HG02981 (cell line): ENCODE measurements around the gene HOXD12.

Experiments used
- ATAC-seq: cut with Tn5 transposase; IDR thresholded peaks from one replicate; pipeline ENCODE4 v1.9.1; 2021; ENCODE audit warnings: mild to moderate bottlenecking, moderate library complexity; ENCODE audit not compliant: unreplicated experiment

HOXD12 gene

DNA sequence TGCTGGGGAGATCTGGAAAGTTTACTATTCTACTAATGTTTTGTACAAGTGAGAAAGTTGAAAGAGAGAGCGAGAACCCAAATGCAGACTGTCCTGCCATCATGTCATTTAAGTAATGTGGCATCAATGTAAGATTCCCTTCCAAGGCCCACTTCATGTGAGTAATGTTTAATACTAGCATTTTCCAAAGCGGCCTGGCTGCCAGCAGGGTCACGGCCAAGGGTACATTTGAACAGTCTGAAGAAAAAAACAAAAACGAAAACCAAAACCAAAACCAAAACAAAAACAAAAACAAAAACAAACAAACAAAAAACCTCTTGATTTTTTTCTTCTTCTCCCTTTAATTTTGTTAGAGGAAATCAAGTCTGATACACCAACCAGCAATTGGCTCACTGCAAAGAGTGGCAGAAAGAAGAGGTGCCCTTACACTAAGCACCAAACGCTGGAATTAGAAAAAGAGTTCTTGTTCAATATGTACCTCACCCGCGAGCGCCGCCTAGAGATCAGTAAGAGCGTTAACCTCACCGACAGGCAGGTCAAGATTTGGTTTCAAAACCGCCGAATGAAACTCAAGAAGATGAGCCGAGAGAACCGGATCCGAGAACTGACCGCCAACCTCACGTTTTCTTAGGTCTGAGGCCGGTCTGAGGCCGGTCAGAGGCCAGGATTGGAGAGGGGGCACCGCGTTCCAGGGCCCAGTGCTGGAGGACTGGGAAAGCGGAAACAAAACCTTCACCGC, 19.2 kb downstream of the HOXD12 start:
- ATAC-seq, result no peak

DNA sequence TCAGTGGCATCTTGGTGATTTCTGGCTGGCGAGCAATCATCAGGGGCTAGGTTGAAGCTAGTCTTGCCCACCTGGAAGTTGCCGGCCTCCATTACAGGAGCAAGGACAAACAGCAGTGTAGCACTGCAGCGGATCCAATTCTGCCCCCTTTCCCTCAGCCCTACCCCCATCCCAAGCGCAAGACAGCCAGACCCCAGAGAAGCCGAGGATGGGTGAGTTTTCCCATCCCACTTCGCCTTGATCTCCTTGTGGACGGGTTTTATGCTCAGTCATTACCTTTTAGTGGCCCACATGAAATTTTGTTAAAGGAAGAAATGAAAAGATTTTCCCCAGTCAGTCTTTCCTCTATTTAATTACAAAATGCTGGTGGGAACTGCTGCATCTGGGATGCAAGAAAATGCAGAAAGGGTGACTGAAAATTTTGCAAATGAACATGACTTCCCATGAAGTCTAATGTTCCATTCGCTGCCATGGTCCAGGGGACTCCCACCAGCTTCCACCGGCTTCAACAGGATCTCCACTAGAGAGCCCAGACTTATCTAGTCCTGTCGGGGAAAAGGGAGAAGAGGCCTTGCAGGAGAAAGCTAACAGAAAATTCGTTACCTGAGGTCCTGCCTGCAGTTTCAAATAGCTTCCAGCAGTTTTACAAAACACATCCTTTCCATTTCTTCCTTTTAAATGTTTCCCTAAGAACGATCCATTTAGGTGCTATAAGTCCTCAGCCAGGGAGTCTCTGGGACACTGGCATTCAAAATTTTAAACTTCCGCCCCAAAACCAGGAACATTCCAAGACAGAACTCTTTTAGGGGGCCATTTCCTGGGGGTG, 21.0 kb downstream of the HOXD12 start:
- ATAC-seq, result no peak

DNA sequence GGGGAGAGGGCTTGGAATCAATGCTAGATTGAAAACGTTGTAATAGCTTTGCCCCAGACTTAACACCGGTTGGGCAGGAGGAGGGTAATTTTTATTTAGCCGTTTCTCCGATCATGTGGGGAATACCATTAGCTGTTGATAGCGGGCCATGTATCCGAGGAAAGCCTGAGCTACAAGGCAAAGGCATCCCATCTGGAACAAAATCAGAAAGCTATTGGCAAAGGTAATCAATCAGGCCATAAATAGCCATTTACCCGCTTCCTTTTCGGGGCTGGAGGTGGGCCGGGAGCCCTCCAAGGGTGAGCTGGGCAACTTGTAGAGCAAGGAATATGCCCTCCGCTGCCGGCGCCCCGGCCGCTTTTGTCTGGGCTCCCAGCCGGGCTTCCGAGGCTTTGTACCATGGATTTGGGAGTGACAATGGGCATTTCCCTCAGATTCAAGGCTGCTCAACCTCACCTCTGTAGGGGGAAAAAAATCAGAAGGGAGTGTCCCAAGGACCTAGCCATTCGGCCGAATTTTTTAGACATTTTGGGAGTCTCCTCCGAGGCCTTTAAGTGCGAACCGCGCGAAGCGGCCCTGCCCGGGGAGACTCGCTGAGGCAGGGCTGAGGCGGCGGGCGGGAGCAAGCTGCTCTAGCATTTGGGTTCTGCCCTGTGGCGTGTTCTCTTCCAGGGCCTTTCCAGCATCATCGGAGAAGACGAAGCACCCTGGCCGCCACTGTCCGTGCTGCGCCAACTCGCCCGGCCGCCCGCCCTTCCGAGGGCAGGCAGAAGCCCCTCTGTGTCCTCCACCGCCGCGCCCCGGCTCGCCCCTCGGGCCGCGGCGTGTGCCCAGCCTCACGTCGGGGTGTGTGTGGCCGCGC, 21.8 kb downstream of the HOXD12 start:
- no peak for ATAC-seq

DNA sequence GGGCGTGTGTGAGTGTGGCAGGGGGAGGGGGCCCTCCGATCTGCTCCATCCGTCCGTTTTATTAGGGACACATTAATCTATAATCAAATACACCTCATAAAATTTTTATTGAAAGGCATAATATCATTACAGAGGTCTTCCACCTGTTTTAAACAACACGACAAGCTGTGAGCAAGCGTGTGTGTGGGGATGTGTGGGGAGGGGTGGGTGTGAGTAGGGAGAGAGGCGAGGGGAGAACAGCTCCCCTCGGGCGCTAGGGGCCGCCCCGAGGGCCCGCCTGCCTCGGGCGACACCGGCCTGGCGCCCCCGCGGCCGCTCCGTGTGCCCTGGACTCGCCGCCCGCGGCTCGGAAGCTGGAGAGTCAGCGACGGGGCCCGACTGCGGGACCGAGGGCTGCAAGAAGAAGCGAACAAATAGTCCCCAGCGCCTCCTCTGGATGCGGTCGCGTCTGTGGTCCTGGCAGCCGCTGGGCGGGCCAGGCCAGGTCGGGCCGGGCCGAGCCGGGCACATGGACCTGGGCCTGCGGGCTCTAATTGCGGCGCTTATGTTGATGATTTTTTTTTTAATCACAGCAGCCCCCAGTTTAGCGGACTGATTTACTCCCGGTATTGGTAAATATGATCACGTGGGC, 22.6 kb downstream of the HOXD12 start:
- ATAC-seq, result no peak

DNA sequence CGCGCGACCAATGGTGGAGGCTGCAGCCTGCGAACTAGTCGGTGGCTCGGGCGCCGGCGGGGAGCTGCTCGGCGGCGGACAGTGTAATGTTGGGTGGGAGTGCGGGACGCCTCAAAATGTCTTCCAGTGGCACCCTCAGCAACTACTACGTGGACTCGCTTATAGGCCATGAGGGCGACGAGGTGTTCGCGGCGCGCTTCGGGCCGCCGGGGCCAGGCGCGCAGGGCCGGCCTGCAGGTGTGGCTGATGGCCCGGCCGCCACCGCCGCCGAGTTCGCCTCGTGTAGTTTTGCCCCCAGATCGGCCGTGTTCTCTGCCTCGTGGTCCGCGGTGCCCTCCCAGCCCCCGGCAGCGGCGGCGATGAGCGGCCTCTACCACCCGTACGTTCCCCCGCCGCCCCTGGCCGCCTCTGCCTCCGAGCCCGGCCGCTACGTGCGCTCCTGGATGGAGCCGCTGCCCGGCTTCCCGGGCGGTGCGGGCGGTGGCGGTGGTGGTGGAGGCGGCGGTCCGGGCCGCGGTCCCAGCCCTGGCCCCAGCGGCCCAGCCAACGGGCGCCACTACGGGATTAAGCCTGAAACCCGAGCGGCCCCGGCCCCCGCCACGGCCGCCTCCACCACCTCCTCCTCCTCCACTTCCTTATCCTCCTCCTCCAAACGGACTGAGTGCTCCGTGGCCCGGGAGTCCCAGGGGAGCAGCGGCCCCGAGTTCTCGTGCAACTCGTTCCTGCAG, 23.3 kb downstream of the HOXD12 start, which contains the start of gene HOXD9:
TSS of gene HOXD9 (plus strand) at position 37 of the 728 bp plus-strand sequence. CDS start at position 87, 50 bp downstream.
- no peak for ATAC-seq

DNA sequence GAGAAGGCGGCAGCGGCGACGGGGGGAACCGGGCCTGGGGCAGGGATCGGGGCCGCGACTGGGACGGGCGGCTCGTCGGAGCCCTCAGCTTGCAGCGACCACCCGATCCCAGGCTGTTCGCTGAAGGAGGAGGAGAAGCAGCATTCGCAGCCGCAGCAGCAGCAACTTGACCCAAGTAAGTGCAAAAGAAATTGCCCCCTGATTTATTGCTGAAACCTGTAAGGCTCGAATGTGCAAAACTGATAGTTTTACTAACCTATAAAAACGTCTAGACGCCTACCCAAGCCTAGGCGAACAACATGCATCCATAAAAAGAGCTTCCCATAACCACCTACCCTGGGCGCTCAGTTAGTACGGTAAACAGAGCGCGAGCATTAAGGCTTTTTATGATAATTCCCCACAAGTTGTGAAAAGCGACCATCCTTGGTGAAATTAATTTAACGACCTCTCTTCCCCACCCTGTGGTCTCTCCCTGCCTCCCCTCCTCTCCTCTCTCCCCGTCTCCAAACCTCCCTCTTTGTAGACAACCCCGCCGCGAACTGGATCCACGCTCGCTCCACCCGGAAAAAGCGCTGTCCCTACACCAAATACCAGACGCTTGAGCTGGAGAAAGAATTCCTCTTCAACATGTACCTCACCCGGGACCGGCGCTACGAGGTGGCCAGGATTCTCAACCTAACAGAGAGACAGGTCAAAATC, 24.0 kb downstream of the HOXD12 start:
- no peak for ATAC-seq

DNA sequence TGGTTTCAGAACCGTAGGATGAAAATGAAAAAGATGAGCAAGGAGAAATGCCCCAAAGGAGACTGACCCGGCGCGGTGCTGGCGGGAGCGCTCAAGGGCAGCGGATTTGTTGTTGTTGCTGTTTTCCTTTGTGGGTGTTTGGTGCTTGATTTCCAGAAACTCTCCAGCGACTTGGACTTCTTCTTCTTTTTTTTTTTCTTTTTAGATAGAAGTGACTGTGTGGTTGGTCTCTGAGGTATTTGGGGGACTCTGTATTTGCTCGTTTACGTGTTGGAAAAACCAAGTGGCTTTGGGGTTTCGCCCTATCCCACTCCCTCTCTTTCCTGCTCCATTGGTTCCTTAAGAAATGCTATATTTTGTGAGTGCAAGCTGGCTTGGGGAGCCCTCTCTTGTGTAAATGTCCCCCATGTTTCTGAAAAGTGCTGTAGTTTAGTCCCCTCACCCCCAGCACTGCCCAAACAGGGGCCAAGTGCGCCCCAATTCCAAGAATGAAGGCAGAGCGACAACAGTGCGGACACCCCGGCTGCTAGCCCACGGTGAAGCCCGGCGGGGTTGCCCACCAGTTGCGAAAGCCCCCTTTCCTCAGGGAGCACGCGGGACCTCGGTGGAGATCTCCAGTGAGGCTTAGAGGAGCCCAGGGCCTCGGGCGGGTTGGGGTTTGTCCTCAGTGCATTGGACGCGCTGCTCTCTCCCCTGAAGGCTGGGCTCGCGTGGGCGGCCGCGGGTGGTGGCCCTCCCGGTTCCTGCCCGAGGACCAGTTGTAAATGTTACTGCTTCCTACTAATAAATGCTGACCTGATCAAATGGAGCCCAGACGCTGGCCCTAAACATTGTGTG, 24.7 kb downstream of the HOXD12 start:
- ATAC-seq, result no peak

DNA sequence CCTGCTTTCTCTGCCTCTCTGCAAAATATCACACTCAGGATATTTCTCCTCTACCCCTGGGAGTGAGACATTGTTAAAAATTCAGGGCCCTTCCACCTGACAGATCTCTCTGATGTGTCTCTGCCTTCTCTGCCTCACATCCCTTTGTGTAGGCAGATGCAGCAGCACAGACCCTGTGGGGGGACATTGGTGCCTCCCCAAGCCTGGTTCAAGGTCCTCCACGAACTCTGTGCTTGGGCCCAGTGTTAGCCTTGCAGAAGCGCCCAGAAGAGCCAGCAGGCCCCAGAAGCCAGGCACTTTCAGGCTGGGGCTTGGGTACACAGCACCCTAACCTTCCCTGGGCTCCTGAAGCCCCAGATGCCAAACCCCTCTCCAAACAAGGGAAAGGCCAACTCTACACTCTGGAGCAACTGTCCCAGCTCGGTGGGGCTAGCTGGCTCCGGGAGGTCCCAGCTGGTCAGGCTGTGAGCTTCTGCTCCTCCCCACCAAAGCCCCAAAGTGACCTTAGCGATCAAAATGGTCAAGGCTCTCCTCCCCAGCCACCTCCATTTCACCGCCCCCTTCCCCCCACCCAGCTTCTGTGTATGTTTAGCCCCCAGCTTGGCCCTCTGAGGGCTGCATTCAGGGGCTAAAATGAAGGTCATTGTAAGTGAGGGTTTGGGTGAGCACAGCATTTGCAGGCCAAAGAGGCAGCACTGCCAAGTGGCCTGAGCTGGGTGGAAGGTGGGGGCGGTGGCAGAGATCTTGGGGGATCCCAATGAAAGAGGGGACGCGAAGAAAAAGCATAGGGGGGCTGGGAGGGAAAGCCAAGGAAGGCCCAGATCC, 25.6 kb downstream of the HOXD12 start:
- no peak for ATAC-seq

DNA sequence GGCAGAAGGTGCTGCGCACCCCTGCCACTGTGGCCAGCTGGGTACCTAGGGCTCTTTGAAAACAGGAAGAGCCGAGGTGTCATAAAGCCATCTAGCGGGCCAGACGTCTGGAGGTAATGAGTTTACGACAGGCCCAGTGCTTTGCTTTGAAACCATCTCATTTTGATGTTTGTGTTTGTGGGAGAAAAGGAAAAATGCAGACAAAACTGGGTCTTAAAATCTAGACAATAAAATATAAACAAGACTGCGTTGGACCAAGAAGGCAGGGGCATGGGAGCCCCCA, 26.1 kb downstream of the HOXD12 start:
- no peak for ATAC-seq

DNA sequence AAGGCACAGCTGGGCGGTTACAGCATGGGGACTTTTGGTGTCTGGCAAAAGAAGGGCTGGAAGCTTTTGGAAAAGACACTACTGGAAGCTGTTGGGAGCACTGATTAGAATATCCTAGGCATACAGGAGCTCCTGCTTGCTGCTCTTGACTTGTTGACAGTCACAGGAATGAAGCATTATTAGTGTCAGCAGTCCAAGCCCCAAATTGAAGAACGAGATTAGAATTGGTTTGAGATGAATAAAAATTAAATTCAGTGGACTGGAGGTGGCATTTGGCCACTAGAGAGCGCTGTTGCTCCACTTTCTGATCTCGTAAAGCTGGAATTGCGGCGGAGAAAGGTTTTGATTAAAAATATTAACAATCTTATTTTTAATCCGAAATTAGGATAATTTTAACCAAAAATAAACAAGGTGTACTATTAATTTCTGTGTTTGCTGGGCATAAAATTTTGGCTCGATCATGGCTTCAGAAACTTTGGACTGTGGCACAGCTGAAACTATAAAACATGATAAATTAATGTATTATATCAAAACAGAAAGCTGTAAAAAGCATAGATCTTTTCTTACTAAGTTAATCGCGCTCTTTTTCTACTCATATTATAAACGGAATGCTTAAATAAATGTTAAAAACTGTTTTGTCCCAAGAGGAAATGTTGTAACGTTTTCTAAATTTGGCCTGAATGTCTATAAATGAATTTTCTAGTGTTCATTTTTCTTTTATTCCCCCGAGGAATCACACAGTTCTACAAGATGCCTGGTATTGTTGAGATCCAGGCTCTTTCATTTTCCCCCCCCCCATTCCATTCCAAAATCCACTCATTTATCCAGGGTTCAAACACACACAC, 27.6 kb downstream of the HOXD12 start:
- ATAC-seq, result no peak

DNA sequence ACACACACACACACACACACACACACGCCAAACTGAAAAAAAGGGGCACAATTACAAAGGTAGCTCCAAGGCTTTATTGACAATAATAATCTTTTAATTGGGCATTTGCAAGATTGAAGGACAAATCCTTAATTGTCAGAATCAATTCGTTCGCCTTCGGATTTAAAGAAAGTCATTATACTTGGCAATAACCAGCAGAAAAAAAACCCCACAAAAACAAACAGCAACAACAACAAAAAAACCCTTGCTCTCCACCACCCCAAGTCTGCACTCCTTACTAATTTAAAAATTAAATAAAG, 28.1 kb downstream of the HOXD12 start:
- no peak for ATAC-seq

DNA sequence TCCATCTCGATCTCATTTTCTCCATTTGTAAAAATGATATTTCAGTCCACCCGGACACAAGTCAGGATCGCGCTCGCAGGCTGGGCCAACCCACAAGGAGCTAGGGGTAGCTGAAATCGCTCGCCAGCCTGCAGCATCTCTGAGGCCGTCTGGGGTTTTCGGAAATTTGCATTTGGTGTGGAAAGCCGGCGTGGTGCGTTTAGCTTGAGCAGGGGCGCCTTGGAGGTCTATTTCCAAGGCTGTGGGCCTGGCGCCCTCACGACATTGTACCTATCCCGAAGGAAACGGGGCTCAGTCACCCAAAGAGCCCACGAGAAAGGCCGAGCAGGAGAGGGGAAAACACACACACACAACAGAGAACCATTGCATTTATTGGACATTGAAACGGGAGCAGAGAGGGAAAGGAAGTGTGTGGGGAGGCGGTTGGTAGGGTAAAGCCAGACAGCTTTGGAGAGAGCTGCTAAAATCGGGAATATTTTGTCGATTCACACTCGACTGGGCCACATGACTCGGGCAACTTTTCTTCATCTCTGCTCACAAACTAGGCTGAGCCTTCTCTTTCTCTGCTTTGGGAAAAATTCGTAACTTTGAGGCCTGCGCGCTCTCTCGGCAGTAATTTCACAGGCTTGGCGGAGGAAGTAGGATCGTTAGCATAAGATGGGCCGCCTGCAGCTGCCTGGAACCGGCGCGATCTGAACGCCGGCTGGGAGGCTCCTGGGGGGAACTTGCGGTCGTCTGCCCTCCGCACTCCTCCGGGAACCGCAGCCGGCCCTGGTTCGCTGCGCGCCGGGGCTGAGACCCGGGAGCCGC, 28.8 kb downstream of the HOXD12 start:
- ATAC-seq, result no peak

DNA sequence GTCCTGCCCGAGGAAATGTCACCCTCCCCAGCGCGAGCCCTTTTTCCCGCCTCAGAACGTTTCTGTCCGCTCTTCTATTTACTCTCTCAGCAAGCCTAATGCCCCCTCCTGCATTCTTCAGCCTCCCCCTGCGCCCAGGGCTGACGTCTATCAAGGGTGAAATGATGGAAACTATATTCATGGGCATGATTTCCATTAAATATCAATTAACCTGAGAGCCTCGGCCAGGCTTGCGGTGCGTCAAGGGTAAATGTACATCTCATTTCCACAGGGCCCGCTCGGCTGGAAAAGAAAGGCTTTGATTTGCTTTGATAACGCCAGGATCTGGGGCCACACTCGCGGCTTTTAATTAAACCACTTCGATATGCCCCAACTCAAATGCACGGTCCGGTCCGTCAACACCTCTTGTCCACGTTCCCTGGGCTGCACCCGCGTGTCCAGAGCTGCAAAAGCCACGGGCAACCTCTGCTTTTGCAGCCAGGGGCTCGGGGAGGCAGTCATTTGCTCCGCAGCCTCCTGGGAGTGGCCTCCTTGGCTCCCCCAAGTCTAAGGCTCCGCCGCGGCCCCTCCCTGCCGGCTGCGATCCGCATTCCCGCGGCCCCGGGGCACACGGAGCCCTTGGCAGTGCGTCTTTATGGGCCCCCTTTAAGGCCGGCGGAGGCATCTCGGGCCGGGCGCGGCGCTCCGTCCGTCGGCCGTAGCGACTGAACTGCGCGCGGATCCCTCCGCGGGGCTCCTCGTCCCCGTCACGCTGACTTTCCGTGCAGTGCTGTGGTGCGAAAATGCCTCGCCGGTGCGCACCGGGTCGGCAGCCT, 29.6 kb downstream of the HOXD12 start, which contains the start of gene HOXD8:
TSS of gene HOXD8 (plus strand) at position 724 of the 815 bp plus-strand sequence. CDS start 662 bp downstream, outside the sequence.
- no peak for ATAC-seq

DNA sequence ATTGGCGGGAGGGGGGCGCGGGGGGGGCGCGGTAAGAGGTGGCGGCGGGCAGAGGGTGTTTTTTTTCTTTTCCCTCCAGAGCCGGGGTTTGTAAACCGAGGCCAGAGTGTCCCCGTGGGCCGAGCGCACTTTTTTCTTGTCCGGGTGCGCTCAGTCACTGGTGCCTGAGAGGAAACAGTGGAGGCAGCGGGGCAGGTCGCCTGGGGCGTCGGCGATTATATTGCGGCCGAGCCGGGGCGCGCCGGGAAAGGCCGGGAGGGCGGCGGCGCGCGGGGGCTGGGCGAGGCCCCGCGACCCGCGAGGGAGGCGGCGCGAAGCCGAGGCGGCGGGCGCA, 30.2 kb downstream of the HOXD12 start:
- ATAC-seq, result no peak

DNA sequence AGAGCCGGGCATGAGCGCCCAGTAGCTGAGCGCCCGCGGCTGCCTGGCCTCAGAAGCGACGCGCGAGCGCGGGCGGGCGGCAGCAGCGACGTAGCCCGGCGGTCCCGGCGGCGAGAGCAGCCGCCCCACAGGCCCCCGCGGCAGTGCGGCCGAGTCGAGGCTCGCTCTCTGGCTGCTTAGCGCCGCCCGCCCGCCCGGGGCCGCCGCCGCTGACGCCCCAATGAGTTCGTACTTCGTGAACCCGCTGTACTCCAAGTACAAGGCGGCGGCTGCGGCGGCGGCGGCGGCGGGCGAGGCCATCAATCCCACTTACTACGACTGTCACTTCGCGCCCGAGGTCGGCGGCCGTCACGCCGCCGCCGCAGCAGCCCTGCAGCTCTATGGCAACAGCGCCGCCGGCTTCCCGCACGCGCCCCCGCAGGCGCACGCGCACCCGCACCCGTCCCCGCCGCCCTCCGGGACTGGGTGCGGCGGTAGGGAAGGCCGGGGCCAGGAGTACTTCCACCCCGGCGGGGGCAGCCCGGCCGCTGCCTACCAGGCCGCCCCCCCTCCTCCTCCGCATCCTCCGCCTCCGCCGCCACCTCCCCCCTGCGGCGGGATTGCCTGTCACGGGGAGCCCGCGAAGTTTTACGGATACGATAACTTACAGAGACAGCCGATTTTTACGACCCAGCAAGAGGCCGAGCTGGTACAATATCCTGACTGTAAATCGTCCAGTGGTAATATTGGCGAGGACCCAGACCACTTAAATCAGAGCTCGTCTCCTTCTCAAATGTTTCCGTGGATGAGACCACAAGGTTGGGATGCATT, 30.8 kb downstream of the HOXD12 start:
- no peak for ATAC-seq
